HFFc6 (cell line): Measurements from ENCODE around the gene OR56A5. TPM values are rescaled to one million over a fixed set of nuclear protein-coding genes. Genes with fewer than 3 reads are reported as not detected.
"Not testable (repeated sequence)": the region's sequence is repeated elsewhere in the genome, so short reads cannot be mapped to it uniquely, and the experiment has no call there.

Source experiments
- DNase-seq: peaks from one replicate; pipeline ENCODE4 v3.0.0-alpha.2; 2018
- H3K27ac Mint-ChIP-seq: 2 replicates; pipeline ENCODE4 v1.8.0; 2020; ENCODE audit warnings: mild to moderate bottlenecking, mixed read lengths
- H3K27me3 Mint-ChIP-seq: 2 replicates; pipeline ENCODE4 v1.8.0; 2021; ENCODE audit warnings: mild to moderate bottlenecking, moderate library complexity, mixed read lengths; ENCODE audit not compliant: insufficient read depth
- H3K36me3 Mint-ChIP-seq: 2 replicates; pipeline ENCODE4 v1.8.0; 2021; ENCODE audit warnings: low read depth, mixed read lengths
- H3K4me1 Mint-ChIP-seq: 2 replicates; pipeline ENCODE4 v1.8.0; 2020; ENCODE audit warnings: low read depth, mixed read lengths
- H3K4me3 Mint-ChIP-seq: 2 replicates; pipeline ENCODE4 v1.8.0; 2020; ENCODE audit warnings: mild to moderate bottlenecking, moderate library complexity, mixed read lengths
- H3K9me3 Mint-ChIP-seq: 2 replicates; pipeline ENCODE4 v1.8.0; 2020; ENCODE audit warnings: mild to moderate bottlenecking, mixed read lengths
- CTCF ChIP-seq: fragments of 200-600 bp; sonication (generic); IDR thresholded peaks from 2 replicates; pipeline ENCODE4 v1.5.0; 2021; ENCODE audit warnings: antibody characterized with exemption, mild to moderate bottlenecking
- total RNA-seq, 6 experiments: library from RNA; stranded (reverse); fragmentation: NEBNext Ultra II Directional; extraction: Animal tissue kit (Norgen Biotek cat#: 25700); gene quantifications; 2 replicates in 1 of 6; 3 replicates in 5 of 6; pipeline ENCODE4 v1.2.3, GENCODE V29; 2021

The OR56A5 gene
- total RNA-seq, 6 experiments from 2014 or later, result not detected

DNA sequence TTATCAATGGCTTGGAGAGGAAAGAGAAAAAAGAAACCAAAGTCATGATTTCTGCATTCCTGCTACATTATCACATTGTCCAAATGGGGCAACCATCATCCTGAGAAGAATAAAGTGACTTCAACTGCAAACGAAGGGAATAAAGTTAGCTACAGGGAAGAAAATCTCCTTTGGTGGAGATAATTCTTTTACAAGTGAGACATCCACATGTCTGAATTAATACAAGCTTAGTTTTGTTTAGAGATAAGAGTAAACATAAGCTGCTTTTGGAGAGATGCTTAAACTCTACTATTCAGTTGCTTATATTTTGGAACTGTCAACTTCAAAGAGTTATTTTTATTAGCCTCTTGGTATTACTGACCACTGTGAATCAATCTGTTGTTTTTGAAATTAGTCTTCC is 18.6 kb upstream of the OR56A5 start, which contains the start of gene OR52L1:
Gene OR52L1 (minus strand): TSS at position 101 of the 400 bp plus-strand sequence. CDS start 55 bp downstream, at position 46.
- TF ChIP-seq CTCF, result no peak
- Mint-ChIP-seq H3K27ac (no peak within 1 kb of the TSS), H3K4me1 (no peaks in the 10 kb centered on the region), H3K27me3 (no peaks in the 10 kb centered on the region), H3K9me3 (peaks cover 21% of the 10 kb centered on the region), H3K36me3 (no peaks in the 10 kb centered on the region), H3K4me3 (no peak within 1 kb of the TSS)
- DNase-seq, result no peak

- Mint-ChIP-seq H3K9me3 (peaks cover 40% of the 10 kb centered on the region), H3K27ac (no peak overlapping the region), H3K27me3 (no peaks in the 10 kb centered on the region), H3K36me3 (no peaks in the 10 kb centered on the region), H3K4me1 (no peaks in the 10 kb centered on the region), H3K4me3 (no peak overlapping the region)
- TF ChIP-seq CTCF, result no peak
- DNase-seq, result no peak
Observed at GRCh38 chr11:5983443-5983842, 15.1 kb upstream of the OR56A5 start.

- H3K27ac Mint-ChIP-seq, result no peak overlapping the region
- no peaks in the 10 kb centered on the region; the same call in 1 of the 2 replicates for H3K27me3 Mint-ChIP-seq
- no peaks in the 10 kb centered on the region for H3K4me1 Mint-ChIP-seq
- no peak overlapping the region for H3K4me3 Mint-ChIP-seq
- peaks cover 49% of the 10 kb centered on the region for H3K9me3 Mint-ChIP-seq
- DNase-seq, result no peak
- TF ChIP-seq CTCF, result no peak
- peaks cover 4% of the 10 kb centered on the region; the same call in 1 of the 2 replicates for H3K36me3 Mint-ChIP-seq
Observed at GRCh38 chr11:5973530-5973929, 5.2 kb upstream of the OR56A5 start.

DNA sequence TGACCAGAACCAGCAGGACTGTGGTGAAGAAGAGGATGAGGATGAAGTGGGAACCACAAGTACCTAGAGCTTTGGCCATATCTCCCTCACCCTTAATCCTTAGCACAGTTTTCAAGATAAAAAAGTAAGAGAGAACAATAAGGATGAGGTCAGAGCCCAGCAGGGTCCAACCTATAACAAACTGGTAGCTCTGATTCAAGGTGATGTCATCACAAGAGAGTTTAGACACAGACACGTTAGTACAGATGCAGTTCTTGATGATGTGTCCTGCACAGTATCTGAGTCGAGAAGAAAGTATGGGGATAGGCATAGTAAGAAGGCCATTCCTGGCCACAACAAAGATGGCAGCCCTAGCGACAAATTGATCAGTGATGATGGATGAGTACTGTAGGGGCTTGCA is 586 bp downstream of the OR56A5 start:
- DNase-seq, result no peak
- Mint-ChIP-seq H3K4me1 (no peaks in the 10 kb centered on the region), H3K27me3 (no peaks in the 10 kb centered on the region; the same call in 1 of the 2 replicates), H3K4me3 (no peak overlapping the region), H3K9me3 (peaks cover 58% of the 10 kb centered on the region), H3K36me3 (peaks cover 4% of the 10 kb centered on the region; the same call in 1 of the 2 replicates), H3K27ac (no peak overlapping the region)
- no peak for TF ChIP-seq CTCF

DNA sequence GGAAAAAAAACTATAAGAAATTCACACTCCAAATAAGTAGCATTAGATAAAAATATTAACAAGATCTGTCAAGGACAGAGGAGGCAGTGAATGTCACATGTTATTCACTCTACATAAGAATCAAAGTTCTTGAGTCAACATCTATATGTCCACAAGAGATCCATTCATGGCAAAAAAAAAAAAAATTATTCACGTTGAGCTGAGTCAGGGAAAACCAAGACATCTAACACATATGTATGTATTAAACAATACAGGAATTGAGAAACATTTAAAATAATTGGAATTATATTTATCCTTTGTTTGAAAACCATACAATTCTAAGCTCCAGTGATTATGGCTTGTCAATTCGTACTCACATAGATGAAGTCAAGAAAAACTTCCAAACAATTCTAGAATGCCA is 1.3 kb downstream of the OR56A5 start:
- H3K4me3 Mint-ChIP-seq, result no peak overlapping the region
- no peak for TF ChIP-seq CTCF
- peaks cover 64% of the 10 kb centered on the region for H3K9me3 Mint-ChIP-seq
- H3K27ac Mint-ChIP-seq, result no peak overlapping the region
- H3K4me1 Mint-ChIP-seq, result no peaks in the 10 kb centered on the region
- peaks cover 4% of the 10 kb centered on the region; the same call in 1 of the 2 replicates for H3K36me3 Mint-ChIP-seq
- H3K27me3 Mint-ChIP-seq, result no peaks in the 10 kb centered on the region; the same call in 1 of the 2 replicates
- no peak for DNase-seq

GRCh38 chr11:5960704-5961320 is 7.5 kb downstream of the OR56A5 start:
- H3K36me3 Mint-ChIP-seq, H3K27ac Mint-ChIP-seq, DNase-seq, H3K4me3 Mint-ChIP-seq, H3K4me1 Mint-ChIP-seq, H3K27me3 Mint-ChIP-seq: not testable (repeated sequence)
- H3K9me3 Mint-ChIP-seq, result peaks cover 41% of the 10 kb centered on the region
